HepG2 (cell line): ENCODE results near the gene JHY. TPM values are rescaled to one million over a fixed set of nuclear protein-coding genes. Genes with fewer than 3 reads are reported as not detected.

ENCODE experiments used
- ATAC-seq: fragments of 200-7000 bp; cut with Tn5 transposase; 3 replicates; pipeline ENCODE4 v1.9.1; 2020; ENCODE audit warnings: mild to moderate bottlenecking, moderate library complexity
- BruUV-seq: library from RNA; stranded (reverse); fragments of 400-500 nt; replicated peaks from 2 replicates; lab custom pipeline; 2021; lab: Mats Ljungman, UMichigan
- CTCF ChIA-PET: fragments of 300-600 bp; formaldehyde crosslinking; extraction: SDS; loops from one replicate; lab custom pipeline; 2021; ENCODE audit warnings: low total read pairs, inconsistent platforms, low intra/inter-chr PET ratio; lab: Yijun Ruan, JAX
- POLR2A ChIA-PET: fragments of 350-600 bp; sonication (Branson Sonifier 250); formaldehyde crosslinking; loops from one replicate; lab custom pipeline; 2020; ENCODE audit warnings: antibody characterized with exemption, inconsistent platforms; lab: Yijun Ruan, JAX
- DNase-seq: peaks from one replicate; pipeline ENCODE4 v3.0.0-alpha.2; 2015; ENCODE audit warnings: low spot score
- FAIRE-seq: peaks from 3 replicates; lab custom pipeline; 2011; peaks lifted over from hg19 to GRCh38; lab: Jason Lieb, UNC
- H2AFZ ChIP-seq: one replicate; pipeline ENCODE4 v1.6.1; 2011; ENCODE audit warnings: low read length, inconsistent platforms
- H3K27ac ChIP-seq: fragments of 300-600 bp; 3 replicates; pipeline ENCODE4 v1.8.0; 2011; ENCODE audit warnings: mixed run types, mild to moderate bottlenecking, mixed read lengths, low read length, inconsistent platforms; ENCODE audit not compliant: insufficient read depth; ENCODE audit errors: extremely low read length
- H3K27me3 ChIP-seq, 2 experiments: fragments of 200-600 bp in 1 of 2; 2 replicates in 1 of 2; 3 replicates in 1 of 2; pipeline versions ENCODE4 v1.6.0 to v1.8.0; 2011; ENCODE audit warnings: low read length in 2 of 2, mild to moderate bottlenecking in 2 of 2, moderate library complexity in 2 of 2, inconsistent platforms in 1 of 2; ENCODE audit not compliant: insufficient read depth in 2 of 2, control insufficient read depth in 1 of 2
- H3K36me3 ChIP-seq, 2 experiments: fragments of 200-600 bp in 1 of 2; replicated peaks in 1 of 2; 2 replicates in 1 of 2; 3 replicates in 1 of 2; pipeline versions ENCODE4 v1.5.1 to v1.8.0; 2011; ENCODE audit warnings: low read length in 2 of 2, inconsistent platforms in 1 of 2; ENCODE audit not compliant: insufficient read depth in 2 of 2, control insufficient read depth in 1 of 2
- H3K4me1 ChIP-seq: 2 replicates; pipeline ENCODE4 v1.5.1; 2012; ENCODE audit warnings: low read length, inconsistent platforms; ENCODE audit not compliant: insufficient read depth
- H3K4me2 ChIP-seq: 2 replicates; pipeline ENCODE4 v1.6.0; 2011; ENCODE audit warnings: low read depth, low read length, inconsistent platforms
- H3K4me3 ChIP-seq, 3 experiments: fragments of 200-600 bp in 1 of 3; sonication (generic), shearing (Covaris generic) in 1 of 3; replicated peaks in 1 of 3; 2 replicates each; pipeline ENCODE4 v1.5.1; 2011 to 2016; ENCODE audit warnings: low read length in 3 of 3, inconsistent platforms in 2 of 3, low read depth in 2 of 3, mild to moderate bottlenecking in 2 of 3, control low read depth in 1 of 3, mixed read lengths in 1 of 3; ENCODE audit not compliant: insufficient read depth in 1 of 3
- H3K79me2 ChIP-seq: one replicate; pipeline ENCODE4 v1.6.1; 2011; ENCODE audit warnings: low read length, inconsistent platforms; ENCODE audit not compliant: insufficient read depth
- H3K9ac ChIP-seq: 2 replicates; pipeline ENCODE4 v1.6.0; 2011; ENCODE audit warnings: mild to moderate bottlenecking, low read depth, low read length, inconsistent platforms; ENCODE audit not compliant: insufficient read depth
- H3K9me3 ChIP-seq: 2 replicates; pipeline ENCODE4 v1.5.1; 2012; ENCODE audit warnings: mild to moderate bottlenecking, low read length
- H4K20me1 ChIP-seq: 2 replicates; pipeline ENCODE4 v1.6.0; 2011; ENCODE audit warnings: inconsistent platforms, mild to moderate bottlenecking, low read length, moderate library complexity; ENCODE audit not compliant: insufficient read depth
- ARNTL ChIP-seq: sonication (generic); formaldehyde crosslinking; IDR thresholded peaks from 2 replicates; pipeline ENCODE4 v1.4.0; 2020; ENCODE audit warnings: mild to moderate bottlenecking, missing genetic modification reagents
- E2F5 ChIP-seq: sonication (generic); formaldehyde crosslinking; conservative IDR thresholded peaks from 2 replicates; pipeline ENCODE4 v1.4.0; 2020; ENCODE audit warnings: missing genetic modification reagents
- ETV6 ChIP-seq: sonication (generic); formaldehyde crosslinking; conservative IDR thresholded peaks from 2 replicates; pipeline ENCODE4 v1.4.0; 2020; ENCODE audit warnings: missing genetic modification reagents
- GABPB1 ChIP-seq: IDR thresholded peaks from 2 replicates; pipeline ENCODE4 v1.6.1; 2016; ENCODE audit warnings: mild to moderate bottlenecking, missing genetic modification reagents, moderate library complexity, missing compliant biosample characterization
- SRSF1 ChIP-seq: fragments of 200-400 bp; formaldehyde crosslinking; optimal IDR thresholded peaks from 2 replicates; pipeline ENCODE3; 2017; ENCODE audit warnings: mild to moderate bottlenecking, low read depth, low read length, moderate library complexity
- THAP9 ChIP-seq: sonication (generic); formaldehyde crosslinking; IDR thresholded peaks from 2 replicates; pipeline ENCODE4; 2020; ENCODE audit warnings: missing genetic modification reagents, mild to moderate bottlenecking, borderline replicate concordance
- TOE1 ChIP-seq: sonication (generic); formaldehyde crosslinking; IDR thresholded peaks from 2 replicates; pipeline ENCODE4 v1.4.0; 2020; ENCODE audit warnings: mild to moderate bottlenecking, missing genetic modification reagents
- TRIM24 ChIP-seq: sonication (generic); formaldehyde crosslinking; IDR thresholded peaks from 2 replicates; pipeline ENCODE4 v1.8.0; 2022; ENCODE audit warnings: mild to moderate bottlenecking, missing genetic modification reagents
- ZBTB21 ChIP-seq: sonication (generic); formaldehyde crosslinking; IDR thresholded peaks from 2 replicates; pipeline ENCODE4 v1.4.0; 2020; ENCODE audit warnings: missing genetic modification reagents
- ZKSCAN1 ChIP-seq: fragments of 150-350 bp; IDR thresholded peaks from 2 replicates; pipeline ENCODE4 v1.6.1; 2014; ENCODE audit warnings: low read length
- ZNF331 ChIP-seq: sonication (generic); formaldehyde crosslinking; IDR thresholded peaks from 2 replicates; pipeline ENCODE4 v1.4.0; 2020; ENCODE audit warnings: missing genetic modification reagents
- ZNF552 ChIP-seq: sonication (generic); formaldehyde crosslinking; IDR thresholded peaks from 2 replicates; pipeline ENCODE4 v1.9.0; 2022; ENCODE audit warnings: missing genetic modification reagents, mild to moderate bottlenecking, borderline replicate concordance
- ZSCAN29 ChIP-seq: sonication (generic); formaldehyde crosslinking; conservative IDR thresholded peaks from 2 replicates; pipeline ENCODE4 v1.4.0; 2020; ENCODE audit warnings: mild to moderate bottlenecking, missing genetic modification reagents
- WGBS: methylation state at CpG from one replicate; pipeline ENCODE4 v1.1.6; 2017; ENCODE audit warnings: low lambda C conversion rate; 5-methylcytosine and 5-hydroxymethylcytosine counted together
- in situ Hi-C: cut with HindIII; loops from 2 replicates; pipeline ENCODE4 v1.10.0; 2017; ENCODE audit warnings: low pct_unique_long_range_greater_than_20kb; ENCODE audit not compliant: extremely low pct_ligation_motif_present
- intact Hi-C: fragments of 100-400 bp; cut with micrococcal nuclease; formaldehyde crosslinking; loops from one replicate; pipeline ENCODE4 v1.10.0; 2022; ENCODE audit not compliant: unreplicated experiment
- polyA plus RNA-seq, 8 experiments: library from polyadenylated mRNA; depleted of rRNA in 3 of 8; stranded (reverse) in 7 of 8; unstranded in 1 of 8; fragments of >200 nt; fragmentation: Illumina TruSeq in 4 of 8; extraction: Trizol in 4 of 8; gene quantifications; 2 replicates each; pipeline versions ENCODE4 v1.2.1 to v1.2.3, GENCODE V29; 2011 to 2016; ENCODE audit warnings: low read depth in 4 of 8, missing spikeins in 1 of 8, mixed read lengths in 1 of 8; ENCODE audit not compliant: insufficient read depth in 1 of 8
- total RNA-seq, 5 experiments: library from RNA; depleted of rRNA; stranded (reverse); fragments of >200 nt; fragmentation: Illumina TruSeq; extraction: Trizol; gene quantifications; 2 replicates each; pipeline ENCODE4 v1.2.3, GENCODE V29; 2016; ENCODE audit warnings: low read depth in 1 of 5

Gene JHY
- total and polyA plus RNA-seq, 2 of the 13 experiments (the other 11 are each of a cell fraction or from before 2014, with no cell fraction given): not detected

DNA sequence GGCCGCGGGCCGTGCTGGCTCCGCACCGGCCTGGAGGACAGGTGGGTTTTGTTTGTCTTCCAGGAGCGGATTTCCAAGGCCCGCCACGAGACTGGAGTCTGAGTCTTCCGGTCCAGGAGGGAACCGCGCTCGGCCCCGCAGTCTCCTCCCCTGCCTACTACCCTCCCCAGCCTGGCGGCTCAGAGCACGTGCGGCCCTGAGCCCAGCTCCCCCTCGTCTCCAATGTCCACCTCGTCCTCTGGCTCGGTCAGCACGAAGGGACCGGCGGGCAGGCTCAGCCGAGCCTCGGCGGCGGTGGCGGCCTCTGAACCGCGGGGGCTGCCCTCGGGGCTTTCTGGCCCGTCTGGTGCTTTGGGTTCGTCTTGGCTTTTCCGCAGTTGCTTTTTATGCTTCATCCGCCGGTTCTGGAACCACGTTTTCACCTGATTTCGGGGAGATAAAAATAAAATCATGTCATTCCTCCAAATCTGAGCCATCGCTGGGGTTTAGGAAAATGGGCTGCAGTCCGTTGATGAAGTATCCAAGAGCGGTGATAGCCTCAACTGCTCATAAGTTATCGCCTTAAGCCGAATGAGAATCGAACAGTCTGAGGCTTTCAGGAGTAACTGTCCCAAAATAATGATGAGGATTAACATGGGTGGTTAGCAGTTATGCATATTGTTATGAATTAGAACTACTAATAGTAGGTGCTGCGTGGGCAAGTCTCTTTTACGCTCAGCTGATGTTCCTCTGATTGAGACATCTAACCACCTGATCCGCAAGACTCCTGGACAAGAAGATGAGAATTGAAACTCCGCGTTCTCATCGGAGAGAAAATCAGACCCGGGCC is 95.1 kb downstream of the JHY start:
- H3K4me1 ChIP-seq: no peaks in the 10 kb centered on the region
- no peak overlapping the region for H3K4me2 ChIP-seq
- ATAC-seq: peak; percentile 35; the same call in 2 of the 3 replicates
- no peak for DNase-seq
- WGBS: 23% methylated on average over 28 of the region's 50 CpGs
- no peaks in the 10 kb centered on the region for H3K79me2 ChIP-seq
- TF ChIP-seq SRSF1 (no peak), GABPB1 (CRISPR knock-in tag) (peak; percentile 31; the same call in 1 of the 2 replicates)
- FAIRE-seq: no peak
- in situ Hi-C loops: no loop called here
- peaks cover 5 to 69% of the 10 kb centered on the region in 2 experiments for H3K27me3 ChIP-seq
- H4K20me1 ChIP-seq: 0 out of 2 replicates have a peak, but pooled peaks cover 4% of the 10 kb centered on the region
- no peak overlapping the region for H2AFZ ChIP-seq
- CTCF ChIA-PET: no interaction called here
- H3K9ac ChIP-seq: no peak overlapping the region
- H3K4me3 ChIP-seq: no peak overlapping the region
- H3K27ac ChIP-seq: no peak overlapping the region
- intact Hi-C loops: no loop called here
- no peaks in the 10 kb centered on the region for H3K9me3 ChIP-seq
- no TSS peak for BruUV-seq
- POLR2A ChIA-PET: no interaction called here
- H3K36me3 ChIP-seq: no peaks in the 10 kb centered on the region

GRCh38 chr11:122978299-122978620 is 95.7 kb downstream of the JHY start:
- intact Hi-C loops (no loop called here), in situ Hi-C loops (no loop called here)
- Histone ChIP-seq H3K27me3 (peaks cover 5 to 74% of the 10 kb centered on the region in 2 experiments), H3K4me2 (no peak overlapping the region), H3K9ac (no peak overlapping the region), H3K36me3 (no peaks in the 10 kb centered on the region), H2AFZ (no peak overlapping the region), H3K9me3 (no peaks in the 10 kb centered on the region), H3K79me2 (no peaks in the 10 kb centered on the region), H3K4me1 (no peaks in the 10 kb centered on the region), H3K27ac (no peak overlapping the region), H4K20me1 (0 out of 2 replicates have a peak, but pooled peaks cover 4% of the 10 kb centered on the region), H3K4me3 (no peak overlapping the region)
- TF ChIP-seq ARNTL (CRISPR knock-in tag) (no peak), ZBTB21 (CRISPR knock-in tag) (no peak), E2F5 (CRISPR knock-in tag) (no peak), ZSCAN29 (no peak), TOE1 (no peak), ZKSCAN1 (no peak), THAP9 (CRISPR knock-in tag) (no peak), TRIM24 (CRISPR knock-in tag) (no peak), ETV6 (no peak), ZNF331 (CRISPR knock-in tag) (no peak), ZNF552 (CRISPR knock-in tag) (no peak)
- ChIA-PET POLR2A (no interaction called here), CTCF (no interaction called here)
- ATAC-seq (no peak), DNase-seq (no peak), FAIRE-seq (no peak)
- no TSS peak for BruUV-seq
- 26% methylated on average over 7 of the region's 7 CpGs for WGBS
